ENCODE results near the gene DGKB. TPM values are rescaled to one million over a fixed set of nuclear protein-coding genes. Genes with fewer than 3 reads are reported as not detected.

The DGKB gene
- total RNA-seq, 1 experiment from 2014 or later: not detected

- BruUV-seq (replicated peaks): no TSS peak
- H3K27ac ChIP-seq (ENCODE audit: low read depth, low read length, poor library complexity, severe bottlenecking): no peak overlapping the region
- H3K4me3 ChIP-seq (ENCODE audit: low read depth, low read length, poor library complexity, severe bottlenecking): no peak overlapping the region
- H3K9me3 ChIP-seq (ENCODE audit: low read depth, low read length, poor library complexity, severe bottlenecking): no peaks in the 10 kb centered on the region
- no peak for TF ChIP-seq EZH2 (IDR thresholded peaks at IDR 0.05; ENCODE audit: borderline replicate concordance, low read depth, low read length, poor library complexity, severe bottlenecking)
- TF ChIP-seq CTCF (conservative IDR thresholded peaks at IDR 0.05; ENCODE audit: low read depth, low read length): no peak
- POLR2A ChIA-PET (ENCODE audit: low non-redundant PET): no interaction called here
- CTCF ChIA-PET: no interaction called here
- no peak for DNase-seq (ENCODE audit: low spot score)
- no peaks in the 10 kb centered on the region for H3K36me3 ChIP-seq (ENCODE audit: insufficient read depth, low read length, poor library complexity, severe bottlenecking)
- no peaks in the 10 kb centered on the region for H3K4me1 ChIP-seq (ENCODE audit: insufficient read depth, low read length, poor library complexity, severe bottlenecking)
- H3K27me3 ChIP-seq (replicated peaks; ENCODE audit: insufficient read depth, low read depth, low read length, poor library complexity): no peaks in the 10 kb centered on the region
- intact Hi-C loops (cut with micrococcal nuclease; ENCODE audit: unreplicated experiment): no loop called here
Observed at GRCh38 chr7:14156436-14156835, 746.1 kb downstream of the DGKB start.

DNA sequence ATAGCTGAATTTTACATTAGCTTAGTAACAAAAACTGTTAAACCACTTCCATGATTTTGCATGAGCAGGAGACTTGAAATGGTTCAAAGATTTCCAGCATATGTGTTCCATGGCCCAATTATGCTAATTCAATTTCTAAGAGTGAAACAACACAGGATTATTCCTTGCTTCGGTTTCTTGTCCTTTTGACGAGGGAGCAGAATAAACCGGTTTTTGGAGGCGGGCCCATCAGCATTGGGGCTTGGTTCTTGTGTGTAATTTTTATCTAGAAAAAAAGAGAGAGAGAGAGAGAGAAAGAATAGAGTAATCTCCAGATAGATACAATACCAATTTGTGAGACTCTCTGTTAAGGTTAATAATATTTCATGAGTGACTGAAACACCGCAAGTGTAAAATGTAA lies 753.6 kb downstream of the DGKB start:
- Histone ChIP-seq H3K36me3 (ENCODE audit: insufficient read depth, low read length, poor library complexity, severe bottlenecking) (no peaks in the 10 kb centered on the region), H3K4me1 (ENCODE audit: insufficient read depth, low read length, poor library complexity, severe bottlenecking) (no peaks in the 10 kb centered on the region), H3K9me3 (ENCODE audit: low read depth, low read length, poor library complexity, severe bottlenecking) (no peaks in the 10 kb centered on the region), H3K4me3 (ENCODE audit: low read depth, low read length, poor library complexity, severe bottlenecking) (no peak overlapping the region), H3K27me3 (replicated peaks; ENCODE audit: insufficient read depth, low read depth, low read length, poor library complexity) (no peaks in the 10 kb centered on the region), H3K27ac (ENCODE audit: low read depth, low read length, poor library complexity, severe bottlenecking) (no peak overlapping the region)
- no peak for DNase-seq (ENCODE audit: low spot score)
- no TSS peak for BruUV-seq (replicated peaks)
- POLR2A ChIA-PET (ENCODE audit: low non-redundant PET): no interaction called here
- CTCF ChIA-PET: no interaction called here
- intact Hi-C loops (cut with micrococcal nuclease; ENCODE audit: unreplicated experiment): no loop called here
- TF ChIP-seq EZH2 (IDR thresholded peaks at IDR 0.05; ENCODE audit: borderline replicate concordance, low read depth, low read length, poor library complexity, severe bottlenecking) (no peak), CTCF (conservative IDR thresholded peaks at IDR 0.05; ENCODE audit: low read depth, low read length) (no peak)

DNA sequence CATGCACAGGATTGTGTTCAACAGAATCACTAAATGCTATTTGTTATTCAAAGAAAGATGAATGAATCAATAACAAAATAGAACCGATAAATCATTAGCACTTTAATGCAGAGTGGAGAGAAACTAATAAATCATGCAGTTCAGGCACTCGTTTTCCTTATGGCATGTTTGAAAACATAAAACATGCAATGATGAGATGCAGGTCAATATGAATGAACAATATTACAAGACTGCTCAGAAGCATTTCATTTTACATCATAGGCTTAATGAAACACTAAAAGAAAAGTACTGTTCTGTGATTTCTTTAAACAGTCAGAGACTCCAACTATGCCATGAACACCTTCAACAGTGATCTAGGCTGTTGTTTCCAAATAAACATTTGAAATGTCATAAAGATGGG lies 755.0 kb downstream of the DGKB start:
- POLR2A ChIA-PET (ENCODE audit: low non-redundant PET): no interaction called here

More for the DNA sequence above, 755.0 kb downstream of the DGKB start:
- DNase-seq (ENCODE audit: low spot score): no peak
- TF ChIP-seq CTCF (conservative IDR thresholded peaks at IDR 0.05; ENCODE audit: low read depth, low read length) (no peak), EZH2 (IDR thresholded peaks at IDR 0.05; ENCODE audit: borderline replicate concordance, low read depth, low read length, poor library complexity, severe bottlenecking) (no peak)
- CTCF ChIA-PET: no interaction called here
- no peaks in the 10 kb centered on the region for H3K36me3 ChIP-seq (ENCODE audit: insufficient read depth, low read length, poor library complexity, severe bottlenecking)
- H3K4me1 ChIP-seq (ENCODE audit: insufficient read depth, low read length, poor library complexity, severe bottlenecking): no peaks in the 10 kb centered on the region
- H3K27ac ChIP-seq (ENCODE audit: low read depth, low read length, poor library complexity, severe bottlenecking): no peak overlapping the region
- H3K27me3 ChIP-seq (replicated peaks; ENCODE audit: insufficient read depth, low read depth, low read length, poor library complexity): no peaks in the 10 kb centered on the region
- H3K9me3 ChIP-seq (ENCODE audit: low read depth, low read length, poor library complexity, severe bottlenecking): no peaks in the 10 kb centered on the region
- no TSS peak for BruUV-seq (replicated peaks)
- H3K4me3 ChIP-seq (ENCODE audit: low read depth, low read length, poor library complexity, severe bottlenecking): no peak overlapping the region
- intact Hi-C loops (cut with micrococcal nuclease; ENCODE audit: unreplicated experiment): no loop called here
